HG02610 (cell line): ENCODE results near the gene ADGRG1.

Experiments
- ATAC-seq: cut with Tn5 transposase; IDR thresholded peaks from one replicate; pipeline ENCODE4 v1.9.1; 2021; ENCODE audit warnings: mild to moderate bottlenecking, moderate library complexity; ENCODE audit not compliant: unreplicated experiment

Gene ADGRG1

GRCh38 chr16:57619606-57620334, 8.7 kb upstream of the ADGRG1 start:
- ATAC-seq: no peak

DNA sequence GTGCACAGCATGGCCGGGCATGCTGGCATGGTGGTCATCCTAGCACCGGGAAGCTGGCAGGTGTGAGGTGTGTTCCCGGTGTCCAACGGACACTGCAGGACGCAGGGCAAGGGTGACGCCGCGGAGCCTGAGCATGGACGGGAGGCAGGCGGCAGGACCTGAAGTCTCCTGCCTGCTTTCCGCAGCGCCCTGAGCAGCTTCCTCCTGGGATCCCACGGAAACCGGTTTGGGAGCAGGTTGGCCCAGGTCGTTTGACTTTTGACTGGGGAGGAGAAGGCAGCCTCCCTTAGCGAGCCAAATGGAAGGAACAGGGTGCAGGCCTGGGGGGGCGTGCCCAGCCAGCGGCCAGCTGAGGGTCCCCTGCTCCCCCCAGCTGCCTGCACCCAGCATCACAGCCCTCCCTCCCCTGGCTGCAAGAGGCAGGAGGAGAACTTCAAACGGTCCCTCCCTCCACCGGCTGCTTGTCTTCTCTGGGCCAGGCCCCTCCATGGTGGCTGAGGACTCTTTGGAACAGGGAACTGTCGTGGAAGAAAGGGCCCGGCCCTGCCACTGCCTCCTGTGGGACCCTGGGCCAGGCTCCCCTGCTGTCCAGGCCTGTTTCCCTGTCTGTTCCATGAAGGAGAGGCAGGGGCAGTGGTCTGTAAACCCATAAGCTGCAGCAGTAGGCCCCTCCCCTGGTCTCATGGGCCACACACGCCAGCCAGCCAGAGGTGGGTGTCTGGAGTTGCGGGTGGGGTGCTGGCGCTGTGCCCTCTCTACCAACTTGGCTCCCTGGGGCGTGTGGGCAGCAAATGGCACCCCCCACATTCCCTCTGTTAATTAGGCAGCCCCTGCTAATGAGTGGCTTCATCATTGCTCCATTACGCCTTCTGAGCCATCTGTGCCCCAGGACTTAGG, 7.8 kb upstream of the ADGRG1 start:
- ATAC-seq: no peak

DNA sequence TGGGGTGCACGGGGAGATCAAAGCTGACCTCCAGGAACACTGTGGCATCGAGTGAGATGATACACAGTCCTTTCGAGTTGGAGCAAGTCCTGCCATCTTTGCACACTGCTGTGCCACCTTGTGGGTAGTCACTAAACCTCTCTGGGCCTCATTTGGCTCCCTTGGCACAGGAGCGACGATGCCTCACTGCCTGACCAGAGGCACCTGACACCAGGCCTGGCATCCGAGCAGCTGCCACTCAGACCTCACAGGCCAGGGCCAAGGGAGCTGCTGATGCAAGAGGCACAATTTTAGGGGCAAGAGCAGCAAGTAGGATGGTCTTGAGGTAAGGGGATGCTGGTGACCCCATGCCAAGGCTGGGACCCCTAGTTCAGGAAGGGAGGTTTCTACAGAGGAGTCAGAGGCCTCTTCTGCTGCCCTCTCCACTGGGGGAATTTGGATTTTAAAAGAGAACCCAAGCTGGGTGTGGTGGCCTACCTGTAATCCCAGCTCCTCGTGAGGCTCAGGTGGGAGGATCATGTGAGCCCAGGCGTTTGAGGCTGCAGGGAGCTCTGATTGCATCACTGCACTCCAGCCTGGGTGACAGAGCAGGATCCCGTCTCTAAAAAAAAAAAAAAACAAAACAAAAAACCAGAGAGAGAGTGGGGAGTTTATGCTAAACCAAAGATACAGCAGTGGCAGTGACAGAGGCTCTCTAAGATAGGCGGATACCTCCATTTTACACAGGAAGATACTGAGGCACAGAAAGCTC, 6.7 kb upstream of the ADGRG1 start:
- no peak for ATAC-seq

DNA sequence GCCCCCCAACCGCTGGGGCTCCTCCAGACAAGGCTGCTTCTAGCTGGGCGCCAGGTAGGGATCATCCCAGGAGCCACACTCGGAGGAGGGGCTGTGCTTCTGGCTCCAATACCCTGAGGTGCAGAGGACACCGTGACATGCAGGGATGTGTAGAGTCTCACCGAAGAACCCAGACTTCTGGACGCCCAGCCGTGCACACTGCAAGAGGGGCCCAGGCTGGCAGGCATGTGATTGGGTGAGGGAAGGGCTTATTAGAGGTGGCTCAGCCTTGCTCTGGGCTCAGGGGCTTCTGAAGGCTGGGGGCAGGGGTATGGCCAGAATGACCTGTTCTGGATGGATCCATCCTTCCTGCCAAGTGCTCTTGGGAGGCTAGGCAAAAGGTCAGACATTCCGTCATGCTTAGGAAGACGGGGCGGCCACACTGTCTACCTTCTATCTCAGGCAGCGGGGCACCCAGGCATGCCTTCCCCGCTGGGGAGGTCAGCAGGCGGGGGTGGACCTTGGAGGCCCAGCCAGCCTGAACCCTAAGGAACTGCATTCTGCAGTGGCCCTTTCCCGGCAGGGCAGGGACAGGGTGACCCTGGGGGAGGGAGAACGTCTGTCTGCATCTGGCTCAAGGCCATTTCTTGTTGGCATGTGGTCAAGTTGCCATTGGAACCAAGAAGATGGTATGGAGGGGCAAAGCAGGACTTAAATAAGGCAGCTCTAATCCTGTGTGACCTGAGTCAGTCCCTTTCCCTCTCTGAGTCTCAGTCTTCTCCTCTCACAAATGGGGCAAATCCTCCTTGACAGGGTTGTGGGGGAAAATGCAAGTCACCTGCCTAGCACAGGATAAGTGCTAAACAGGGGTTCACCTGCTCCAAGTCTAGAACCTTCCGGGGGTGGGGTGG, 5.8 kb upstream of the ADGRG1 start:
- no peak for ATAC-seq

GRCh38 chr16:57623251-57624043, 5.0 kb upstream of the ADGRG1 start:
- ATAC-seq: no peak

GRCh38 chr16:57624044-57624688, 4.3 kb upstream of the ADGRG1 start:
- ATAC-seq: no peak

- ATAC-seq: no peak
These were observed 3.5 kb upstream of the ADGRG1 start for GRCh38 chr16:57624806-57625500.

DNA sequence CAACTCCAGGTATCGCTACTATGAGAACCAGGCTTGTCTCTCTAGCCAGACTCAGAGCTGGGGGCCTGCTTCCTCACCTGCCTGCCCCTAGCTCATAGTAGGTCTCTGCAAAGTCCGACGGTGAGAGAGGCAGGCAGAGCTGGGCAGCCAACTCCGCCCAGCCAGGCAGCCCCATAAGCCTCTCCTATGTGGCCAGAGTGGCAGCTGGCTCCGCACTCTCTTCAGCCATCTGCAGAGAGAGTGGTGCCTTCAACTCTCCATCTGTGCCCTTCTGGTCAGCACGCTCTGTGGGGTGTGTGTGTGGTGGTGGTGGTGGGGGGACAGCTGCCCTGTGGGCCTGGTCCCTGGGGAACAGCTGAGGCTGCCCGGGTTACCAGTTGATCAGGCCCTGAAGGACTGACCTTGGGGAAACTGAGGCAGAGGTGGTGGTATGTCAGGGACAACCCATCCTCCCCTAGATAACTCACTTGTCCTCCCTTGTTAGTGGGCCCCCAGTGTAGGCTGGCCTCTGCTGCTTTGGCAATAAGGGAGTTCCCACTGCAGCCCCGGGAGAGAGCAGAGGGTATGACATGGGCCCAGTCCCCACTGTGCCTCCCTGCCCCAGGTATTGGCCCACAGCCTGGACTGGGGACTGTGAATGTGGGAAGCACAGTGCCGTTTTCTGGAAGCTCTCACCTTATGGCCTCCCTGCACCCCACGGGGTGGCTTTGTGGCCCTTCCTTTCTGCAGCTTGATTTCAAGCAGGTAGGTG, 1.8 kb upstream of the ADGRG1 start:
- ATAC-seq: no peak

GRCh38 chr16:57627184-57627871, 1.1 kb upstream of the ADGRG1 start:
- ATAC-seq: no peak

GRCh38 chr16:57628783-57629293, 408 bp downstream of the ADGRG1 start:
- no peak for ATAC-seq

DNA sequence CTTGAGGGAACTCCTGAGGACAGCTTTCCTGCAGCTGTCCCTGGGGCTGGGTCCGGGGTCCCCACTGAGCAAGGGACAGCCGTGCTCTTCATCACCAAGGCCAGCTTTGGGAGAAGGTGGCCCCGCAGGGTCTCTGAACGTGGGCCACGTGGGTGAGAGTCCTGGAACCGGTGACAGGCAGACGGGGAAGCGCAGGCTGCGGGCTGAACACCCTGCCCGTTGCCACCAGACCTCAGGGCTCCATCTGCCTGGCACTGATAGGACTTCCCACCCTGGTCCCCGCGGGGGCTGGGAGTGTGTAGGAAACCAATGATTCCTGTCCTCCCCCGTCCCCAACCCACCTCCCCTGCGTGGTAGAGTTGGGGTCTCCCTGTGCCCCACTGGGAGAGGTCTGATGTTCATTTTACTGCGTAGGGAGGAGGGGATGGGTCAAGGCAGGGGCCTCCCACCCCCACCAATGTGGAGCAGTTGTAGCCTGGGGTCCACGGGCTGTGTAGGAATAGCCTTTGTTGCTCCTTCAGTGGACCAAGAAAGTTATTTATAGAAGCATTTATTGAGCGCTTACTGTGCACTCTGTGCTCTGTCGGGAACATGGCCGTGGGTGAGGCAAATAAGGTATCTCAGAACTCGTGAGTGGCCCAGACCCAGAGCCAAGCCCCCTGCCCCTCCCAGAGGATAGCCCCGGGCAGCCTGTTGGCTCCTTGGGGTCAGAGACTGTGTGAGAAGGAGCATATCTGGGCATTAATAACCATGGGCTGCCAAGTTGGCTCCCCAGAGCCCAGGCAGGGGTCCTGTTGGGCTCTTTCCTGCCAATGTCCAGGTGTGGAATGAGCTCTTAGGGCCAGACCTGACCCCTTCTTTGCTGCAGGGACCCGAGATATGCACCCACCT, 1.3 kb downstream of the ADGRG1 start:
- no peak for ATAC-seq

DNA sequence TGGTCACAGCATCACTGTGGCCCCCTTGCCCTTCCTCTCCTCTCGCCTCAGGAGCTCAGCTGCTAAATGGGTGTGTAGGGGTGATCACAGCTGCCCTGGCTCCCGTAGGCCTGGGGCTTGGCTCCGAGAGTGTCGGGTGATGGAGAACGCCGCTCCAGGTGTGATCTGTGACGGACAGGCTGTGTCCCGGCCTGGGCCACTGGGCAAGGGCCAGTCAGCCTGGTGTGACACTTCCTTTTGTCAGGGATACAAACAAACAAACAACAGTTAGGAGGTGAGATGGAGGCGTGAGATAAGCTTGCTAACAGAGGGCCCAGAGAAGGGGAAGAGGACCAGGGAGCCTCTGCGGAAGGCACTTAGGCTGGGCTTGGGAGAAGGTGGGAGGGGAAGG, 2.0 kb downstream of the ADGRG1 start:
- no peak for ATAC-seq

DNA sequence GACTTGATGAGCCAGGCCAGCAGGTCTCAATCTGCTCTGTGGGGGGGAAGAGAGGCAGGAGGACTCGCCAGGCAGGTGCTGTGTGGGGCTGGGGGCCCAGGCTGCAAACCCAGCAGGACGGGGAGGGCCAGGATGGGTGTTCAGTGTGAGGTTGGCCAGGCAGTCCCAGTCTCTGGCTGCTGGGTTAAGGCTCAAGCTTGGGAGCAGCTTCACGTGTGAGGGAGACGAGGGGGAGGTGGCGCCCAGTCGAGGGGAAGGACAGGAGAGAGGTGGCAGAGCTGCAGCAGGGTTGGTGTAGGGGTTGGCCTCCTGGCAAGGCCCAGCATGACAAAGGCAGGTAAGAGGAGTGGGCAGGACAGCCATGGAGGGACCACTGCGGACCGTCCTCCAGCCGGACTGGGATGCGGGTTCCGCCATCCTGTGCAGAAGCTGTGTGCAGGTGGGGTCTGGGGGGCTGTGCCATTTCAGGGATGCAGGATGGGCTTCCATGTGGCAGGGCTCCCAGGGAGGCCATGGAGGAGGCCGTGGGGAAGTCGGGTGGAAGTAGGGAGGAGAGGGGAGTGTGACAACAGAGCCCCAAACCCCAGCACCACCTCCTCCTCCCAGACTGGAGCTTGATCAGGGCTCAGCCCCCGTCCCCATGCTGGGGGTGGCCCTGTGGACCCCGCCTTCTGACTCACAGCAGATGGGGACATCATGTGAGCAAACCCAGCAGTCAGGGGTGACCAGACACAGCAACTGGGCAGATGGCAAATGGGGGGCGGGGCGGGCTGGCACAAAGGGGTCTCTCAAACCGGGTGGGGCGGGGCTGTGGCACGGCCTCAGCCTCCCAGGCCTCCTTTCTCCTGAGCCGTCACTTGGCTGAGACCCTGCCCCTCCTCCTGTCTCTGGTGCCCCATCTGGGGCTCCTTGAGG, 2.8 kb downstream of the ADGRG1 start:
- ATAC-seq: no peak

DNA sequence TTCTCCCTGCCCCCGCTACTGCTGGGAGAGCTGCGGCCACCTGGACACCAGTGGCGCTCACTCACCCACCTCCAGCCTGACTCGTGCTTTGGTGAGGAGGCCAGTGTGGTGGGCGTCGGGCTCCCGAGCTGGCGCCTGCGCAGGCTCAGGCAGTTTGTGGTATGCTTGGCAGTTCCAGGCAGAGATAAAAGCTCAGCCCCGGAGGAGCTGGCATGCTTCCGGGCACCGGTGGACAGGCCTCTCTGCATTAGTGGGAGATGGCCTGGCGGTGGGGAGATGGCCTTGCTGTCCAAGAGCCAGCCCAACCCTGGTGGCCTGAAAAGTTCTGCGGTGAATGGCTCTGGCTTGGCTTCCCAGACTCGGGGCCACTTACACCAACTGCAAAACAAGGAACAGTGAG, 4.1 kb downstream of the ADGRG1 start:
- no peak for ATAC-seq
